Activated T-helper 1 cell treated with anti-CD3 and anti-CD28 coated beads, Interleukin-2, amount 50 U/mL, for 16 hours (primary cell): Measurements from ENCODE around the gene CREB5.
"Not testable (repeated sequence)": the region's sequence is repeated elsewhere in the genome, so short reads cannot be mapped to it uniquely, and the experiment has no call there.

Source experiments
- DNase-seq, 2 donors: peaks; one replicate each; pipeline ENCODE4 v3.0.0-alpha.2; 2020; ENCODE audit warnings: low read depth in 1 of 2, low spot score in 1 of 2

CREB5 gene

DNA sequence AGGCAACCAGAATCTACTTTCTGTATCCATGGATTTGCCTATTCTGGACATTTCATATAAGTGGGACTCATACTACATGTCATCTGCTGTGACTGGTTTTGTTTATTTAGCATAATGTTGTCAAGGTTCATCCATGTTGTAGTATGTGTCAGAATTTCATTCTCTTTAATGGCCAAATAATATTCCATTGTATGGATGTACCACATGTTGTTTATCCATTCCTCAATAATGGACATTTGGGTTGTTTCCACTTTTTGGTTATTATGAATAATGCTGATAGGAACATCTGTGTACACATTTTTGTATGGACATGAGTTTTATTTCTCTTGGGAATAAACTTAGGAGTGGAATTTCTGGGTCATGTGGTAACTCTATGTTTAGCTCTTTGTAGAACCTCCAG, 133.7 kb downstream of the CREB5 start:
- no peak for DNase-seq

GRCh38 chr7:28547115-28547514, 134.8 kb downstream of the CREB5 start:
- no peak for DNase-seq

GRCh38 chr7:28548416-28548815, 136.1 kb downstream of the CREB5 start:
- no peak for DNase-seq

GRCh38 chr7:28549998-28550397, 137.7 kb downstream of the CREB5 start:
- no peak for DNase-seq

DNA sequence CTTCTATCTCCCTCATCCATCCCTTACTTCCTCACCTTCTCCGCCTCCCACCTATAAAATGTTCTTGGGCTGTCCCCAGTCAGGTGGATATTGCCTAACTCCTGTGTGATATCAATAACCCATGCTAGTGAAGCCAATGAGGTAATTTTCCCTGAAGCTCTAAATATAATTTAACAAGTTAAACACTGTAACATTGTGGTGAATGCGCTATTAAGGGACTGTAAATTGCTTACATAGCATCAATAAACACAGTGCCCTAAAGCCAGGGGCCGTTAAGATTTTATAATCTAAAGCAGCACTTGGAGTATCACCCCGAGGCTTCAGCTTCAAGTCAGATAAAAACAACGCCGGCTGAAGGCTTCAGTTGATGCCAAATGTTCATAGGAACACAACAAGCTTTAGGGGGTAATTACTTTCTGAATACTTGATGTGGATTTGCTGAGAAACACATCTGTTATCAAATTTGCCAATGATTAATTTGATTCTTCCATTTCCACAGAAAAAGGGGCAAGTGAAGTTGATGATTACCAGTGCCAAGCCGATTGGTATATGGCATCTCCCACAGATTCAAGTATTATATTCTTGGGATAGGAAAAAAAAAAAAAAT, 138.4 kb downstream of the CREB5 start:
- DNase-seq: no peak

- DNase-seq: no peak
Observed at GRCh38 chr7:28551331-28551730, 139.0 kb downstream of the CREB5 start.

DNA sequence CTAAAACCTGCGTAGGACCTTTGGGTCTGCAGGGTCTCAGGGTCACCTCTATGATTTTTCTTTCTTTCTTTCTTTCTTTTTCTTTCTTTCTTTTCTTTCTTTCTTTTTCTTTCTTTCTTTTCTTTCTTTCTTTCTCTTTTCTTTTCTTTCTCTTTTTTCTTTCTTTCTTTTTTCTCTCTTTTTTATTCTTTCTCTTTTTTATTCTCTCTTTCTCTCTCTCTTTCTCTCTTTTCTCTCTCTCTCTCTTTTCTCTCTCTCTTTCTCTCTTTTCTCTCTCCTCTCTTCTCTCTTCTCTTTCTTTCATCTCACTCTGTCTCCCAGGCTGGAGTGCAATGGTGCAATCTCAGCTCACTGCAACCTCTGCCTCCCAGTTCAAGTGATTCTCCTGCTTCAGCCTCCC, 139.4 kb downstream of the CREB5 start:
- not testable (repeated sequence) for DNase-seq

- DNase-seq: no peak
Observed at GRCh38 chr7:28554802-28555471, 142.6 kb downstream of the CREB5 start.

DNA sequence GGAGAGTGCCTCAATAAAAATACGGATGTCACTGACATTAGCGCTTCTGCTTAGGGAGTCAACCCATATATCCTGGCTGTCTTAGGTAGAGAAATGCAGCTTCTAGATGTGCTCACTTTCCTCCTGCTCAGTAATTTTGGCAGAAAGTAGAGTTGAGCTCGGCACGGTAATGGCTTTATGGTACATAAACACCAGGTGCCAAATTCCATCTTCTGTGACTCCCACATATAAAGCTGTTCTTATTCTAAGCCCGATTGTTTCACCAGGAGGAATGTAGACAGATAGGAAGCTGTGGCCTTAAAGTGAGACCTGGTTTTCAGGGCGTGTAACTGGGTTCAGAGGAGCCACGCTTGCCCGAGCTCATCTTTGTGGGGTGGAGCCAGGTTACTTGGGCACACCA, 143.7 kb downstream of the CREB5 start:
- DNase-seq: no peak

- DNase-seq: no peak
Observed at GRCh38 chr7:28556671-28557070, 144.4 kb downstream of the CREB5 start.

- DNase-seq: no peak
Observed at GRCh38 chr7:28558236-28558635, 145.9 kb downstream of the CREB5 start.

DNA sequence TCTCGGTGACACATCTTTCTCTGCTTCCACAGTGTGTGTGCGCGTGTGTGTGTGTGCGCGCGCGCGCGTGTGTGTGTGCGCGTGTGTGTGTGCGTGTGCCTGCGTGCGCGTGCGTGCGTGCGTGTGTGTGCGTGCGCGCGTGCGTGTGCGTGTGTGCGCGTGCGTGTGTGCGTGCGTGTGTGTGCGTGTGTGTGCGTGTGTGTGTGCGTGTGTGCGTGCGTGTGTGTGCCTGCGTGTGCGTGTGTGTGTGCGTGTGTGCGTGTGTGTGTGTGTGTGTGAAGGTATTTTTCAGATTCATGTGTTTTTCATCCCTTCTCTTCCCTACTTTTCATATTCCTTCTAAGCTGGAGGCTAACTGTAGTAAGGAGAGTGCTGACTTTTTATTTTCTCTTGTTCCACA, 148.4 kb downstream of the CREB5 start:
- no peak for DNase-seq

DNA sequence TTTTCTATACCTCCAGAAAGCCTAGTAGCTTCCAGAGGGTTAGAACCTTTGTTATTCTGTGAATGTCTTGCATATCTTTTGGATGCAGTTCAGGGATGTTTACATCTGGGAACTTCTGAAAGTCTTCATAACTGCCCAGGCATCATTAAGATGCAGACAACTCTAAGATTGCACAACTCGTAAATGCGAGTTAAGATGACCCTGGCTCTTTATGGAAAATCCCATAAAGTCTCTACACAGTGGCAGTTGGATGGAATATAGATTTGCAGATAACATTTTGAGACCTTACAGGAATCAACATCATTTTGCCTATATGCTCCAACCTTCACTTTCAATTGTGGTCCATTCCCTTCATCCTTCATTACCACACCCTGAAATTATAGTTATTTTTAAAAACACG, 151.7 kb downstream of the CREB5 start:
- DNase-seq: no peak

GRCh38 chr7:28564755-28565374, 152.5 kb downstream of the CREB5 start:
- DNase-seq: no peak

- DNase-seq: no peak
Observed at GRCh38 chr7:28565980-28566379, 153.7 kb downstream of the CREB5 start.

- DNase-seq: no peak
Observed at GRCh38 chr7:28570113-28570969, 158.0 kb downstream of the CREB5 start.

GRCh38 chr7:28570970-28571288, 158.6 kb downstream of the CREB5 start:
- no peak for DNase-seq

- no peak for DNase-seq
Observed at GRCh38 chr7:28571405-28571804, 159.1 kb downstream of the CREB5 start.

DNA sequence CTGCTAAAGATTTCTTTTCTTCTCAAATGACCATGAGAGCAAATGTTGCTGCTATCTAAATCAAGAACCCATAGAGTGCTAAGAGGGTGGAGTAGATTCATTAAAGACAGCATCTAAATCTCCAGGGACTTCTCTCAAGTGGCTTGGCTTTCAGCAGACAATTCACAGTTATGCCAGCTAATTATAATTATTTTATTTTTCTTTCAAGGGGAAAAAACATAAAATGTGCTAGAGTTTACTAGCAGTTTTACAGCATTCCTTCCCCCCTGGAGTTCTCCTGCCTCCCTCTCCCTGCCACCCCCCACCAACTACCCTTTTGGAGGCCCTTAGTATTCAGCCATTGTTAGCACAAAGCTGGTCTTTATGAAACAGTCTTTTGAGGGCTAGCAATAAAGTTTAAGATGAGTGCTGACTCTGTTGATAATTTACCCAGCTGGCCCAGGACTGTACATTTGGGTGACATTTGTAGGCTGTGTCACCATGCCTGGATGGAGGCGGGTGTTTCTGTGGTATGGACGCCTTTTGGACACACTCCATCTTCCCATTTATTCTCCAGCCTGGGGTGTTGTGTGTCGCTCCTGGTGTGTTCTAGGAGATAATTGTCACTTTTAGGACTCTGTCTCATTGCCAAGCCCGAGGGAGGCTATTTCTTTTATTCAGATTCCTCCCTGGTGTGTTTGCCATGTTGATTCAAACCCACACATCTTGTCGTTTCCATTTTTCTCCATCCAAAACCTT, 160.2 kb downstream of the CREB5 start:
- no peak for DNase-seq

DNA sequence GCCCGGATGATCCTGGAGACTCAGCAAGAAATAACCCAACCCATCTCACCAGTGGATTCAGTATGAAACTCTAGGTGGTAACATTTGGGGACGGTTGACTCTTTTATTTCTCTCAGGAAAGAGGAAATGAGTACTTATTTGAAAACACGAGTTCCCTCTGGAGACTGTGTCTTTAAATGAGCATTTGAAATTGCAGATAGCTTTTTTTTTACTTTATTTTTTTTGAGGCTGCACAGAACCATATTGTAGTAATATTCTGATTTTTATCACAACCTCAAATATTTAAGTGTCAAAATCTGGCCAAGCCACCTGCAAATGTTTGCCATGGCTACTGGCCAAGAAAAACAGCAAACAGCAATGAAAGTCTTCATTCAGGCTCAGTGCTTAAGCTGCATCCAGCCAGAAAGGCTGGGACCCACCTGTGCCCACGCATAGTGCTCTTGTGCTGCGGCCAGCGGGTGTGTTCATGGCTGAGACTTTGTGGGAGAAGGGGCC, 160.8 kb downstream of the CREB5 start:
- DNase-seq: no peak

- no peak for DNase-seq
Observed at GRCh38 chr7:28573651-28574301, 161.5 kb downstream of the CREB5 start.
